K562 (cell line): ENCODE measurements around the gene ARSK. TPM values are rescaled to one million over a fixed set of nuclear protein-coding genes. Genes with fewer than 3 reads are reported as not detected.

ENCODE experiments used
- ATAC-seq: fragments of 200-7000 bp; cut with Tn5 transposase; 3 replicates; pipeline ENCODE4 v1.9.1; 2020; ENCODE audit warnings: moderate library complexity
- BruUV-seq: library from RNA; stranded (reverse); fragments of 400-500 nt; replicated peaks from 2 replicates; lab custom pipeline; 2021; lab: Mats Ljungman, UMichigan
- CTCF ChIA-PET: fragments of 300-600 bp; formaldehyde crosslinking; extraction: SDS; loops from one replicate; lab custom pipeline; 2021; ENCODE audit warnings: low intra/inter-chr PET ratio; lab: Yijun Ruan, JAX
- POLR2A ChIA-PET: fragments of 300-600, 350-650 bp; sonication (Branson Sonifier 250); formaldehyde crosslinking; extraction: SDS; loops from one replicate; lab custom pipeline; 2021; ENCODE audit warnings: antibody characterized with exemption, inconsistent platforms; lab: Yijun Ruan, JAX
- DNase-seq, 4 experiments: peaks; one replicate each; pipeline versions ENCODE4 v3.0.0 to v3.0.0-alpha.2; 2011 to 2018; ENCODE audit warnings: low spot score in 3 of 4, mixed read lengths in 3 of 4; ENCODE audit errors: extremely low read depth in 1 of 4
- FAIRE-seq: peaks from 2 replicates; lab custom pipeline; 2011; peaks lifted over from hg19 to GRCh38; lab: Jason Lieb, UNC
- H2AFZ ChIP-seq: 2 replicates; pipeline ENCODE4 v1.6.0; 2011; ENCODE audit warnings: low read depth, low read length, control low read depth, inconsistent platforms
- H3K27ac ChIP-seq: fragments of 200-600 bp; 3 replicates; pipeline ENCODE4 v1.8.0; 2011; ENCODE audit warnings: low read depth, mild to moderate bottlenecking, control low read depth, inconsistent platforms, low read length, moderate library complexity, mixed read lengths; ENCODE audit errors: extremely low read depth
- H3K27me3 ChIP-seq, 2 experiments: fragments of 300-600 bp in 1 of 2; 2 replicates in 1 of 2; 3 replicates in 1 of 2; pipeline versions ENCODE4 v1.6.0 to v1.8.0; 2011; ENCODE audit warnings: inconsistent platforms in 2 of 2, low read length in 2 of 2, mild to moderate bottlenecking in 1 of 2, mixed read lengths in 1 of 2, moderate library complexity in 1 of 2; ENCODE audit not compliant: control insufficient read depth in 2 of 2, insufficient read depth in 2 of 2
- H3K36me3 ChIP-seq: fragments of 300-600 bp; 3 replicates; pipeline ENCODE4 v1.8.0; 2011; ENCODE audit warnings: mild to moderate bottlenecking, low read length, inconsistent platforms; ENCODE audit not compliant: control insufficient read depth, insufficient read depth
- H3K4me1 ChIP-seq, 2 experiments: fragments of 200-600 bp in 1 of 2; replicated peaks in 1 of 2; 2 replicates in 1 of 2; 3 replicates in 1 of 2; pipeline versions ENCODE4 v1.5.1 to v1.8.0; 2011; ENCODE audit warnings: inconsistent platforms in 2 of 2, low read length in 2 of 2, mild to moderate bottlenecking in 1 of 2, mixed read lengths in 1 of 2, moderate library complexity in 1 of 2; ENCODE audit not compliant: control insufficient read depth in 2 of 2, insufficient read depth in 2 of 2
- H3K4me2 ChIP-seq: 2 replicates; pipeline ENCODE4 v1.6.1; 2011; ENCODE audit warnings: low read length, control low read depth, inconsistent platforms, mixed read lengths; ENCODE audit not compliant: insufficient read depth
- H3K4me3 ChIP-seq: fragments of 200-600 bp; sonication (generic), shearing (Covaris generic); 2 replicates; pipeline ENCODE4 v1.5.1; 2016; ENCODE audit warnings: control low read depth, inconsistent platforms
- H3K79me2 ChIP-seq: fragments of 200-600 bp; 3 replicates; pipeline ENCODE4 v1.8.0; 2011; ENCODE audit warnings: low read length, inconsistent platforms; ENCODE audit not compliant: control insufficient read depth, insufficient read depth
- H3K9ac ChIP-seq, 2 experiments: 2 replicates each; pipeline versions ENCODE4 v1.6.0 to v1.6.1; 2011; ENCODE audit warnings: low read depth in 2 of 2, low read length in 2 of 2, control low read depth in 1 of 2, inconsistent platforms in 1 of 2, mild to moderate bottlenecking in 1 of 2, mixed read lengths in 1 of 2; ENCODE audit not compliant: insufficient read depth in 1 of 2
- H3K9me1 ChIP-seq: one replicate; pipeline ENCODE4 v1.6.0; 2011; ENCODE audit warnings: inconsistent platforms, mild to moderate bottlenecking, low read length, moderate library complexity; ENCODE audit not compliant: control insufficient read depth, insufficient read depth
- H3K9me3 ChIP-seq: replicated peaks from 2 replicates; pipeline ENCODE4 v1.5.1; 2011; ENCODE audit warnings: low read depth, low read length, inconsistent platforms; ENCODE audit not compliant: control insufficient read depth, insufficient read depth
- H4K20me1 ChIP-seq: replicated peaks from 2 replicates; pipeline ENCODE4 v1.6.1; 2011; ENCODE audit warnings: low read length, inconsistent platforms, mixed read lengths; ENCODE audit not compliant: control insufficient read depth, insufficient read depth
- ERF ChIP-seq: fragments of 450-650 bp; formaldehyde crosslinking; IDR thresholded peaks from 2 replicates; pipeline ENCODE4 v1.4.0; 2020; ENCODE audit warnings: mild to moderate bottlenecking, mixed read lengths
- FUS ChIP-seq: fragments of 200-400 bp; formaldehyde crosslinking; optimal IDR thresholded peaks from 2 replicates; pipeline ENCODE3; 2017; ENCODE audit warnings: low read depth, low read length
- GATA2 ChIP-seq: sonication (generic); formaldehyde crosslinking; IDR thresholded peaks from 2 replicates; pipeline ENCODE4 v1.4.0; 2020; ENCODE audit warnings: mild to moderate bottlenecking, missing genetic modification reagents
- HNRNPUL1 ChIP-seq: fragments of 200-400 bp; formaldehyde crosslinking; IDR thresholded peaks from 2 replicates; pipeline ENCODE4 v1.6.1; 2017; ENCODE audit warnings: low read length
- KAT7 ChIP-seq: sonication (generic); formaldehyde crosslinking; IDR thresholded peaks from 2 replicates; pipeline ENCODE4 v1.8.0; 2022; ENCODE audit warnings: missing genetic modification reagents, mild to moderate bottlenecking, borderline replicate concordance
- ZNF668 ChIP-seq: fragments of 250-450 bp; sonication (Bioruptor Pico); IDR thresholded peaks from 2 replicates; pipeline ENCODE4 v1.8.0; 2022; ENCODE audit warnings: mild to moderate bottlenecking, inconsistent platforms
- WGBS: fragments of 100-300 bp; shearing (Covaris generic); methylation state at CpG from one replicate; pipeline ENCODE4 v1.1.6; 2016; ENCODE audit warnings: low coverage, mixed read lengths; ENCODE audit not compliant: insufficient coverage; ENCODE audit errors: missing lambda C conversion rate; 5-methylcytosine and 5-hydroxymethylcytosine counted together
- in situ Hi-C: fragments of 300-500 bp; cut with MboI; formaldehyde crosslinking; loops from 4 replicates; pipeline ENCODE4 v1.15.0; 2018; ENCODE audit warnings: inconsistent platforms, mixed read lengths
- intact Hi-C: fragments of 100-400 bp; cut with micrococcal nuclease; formaldehyde crosslinking; loops from 2 replicates; pipeline ENCODE4 v1.14.2; 2022
- polyA plus RNA-seq, 8 experiments: library from polyadenylated mRNA; depleted of rRNA in 4 of 8; stranded (reverse) in 5 of 8; unstranded in 3 of 8; fragments of >200 nt; fragmentation: Nextera tagmentation in 2 of 8; fragmentation: Illumina TruSeq in 1 of 8; extraction: Ambion mirVana in 2 of 8; extraction: Trizol in 1 of 8; gene quantifications; 2 replicates each; pipeline versions ENCODE4 v1.2.1 to v1.2.3, GENCODE V29; 2011 to 2014; ENCODE audit warnings: inconsistent platforms in 1 of 8, missing spikeins in 1 of 8
- total RNA-seq, 7 experiments: library from RNA; depleted of rRNA in 6 of 7; stranded (reverse); fragments of >200 nt in 6 of 7; fragmentation: Illumina TruSeq in 2 of 7; extraction: Trizol in 2 of 7; gene quantifications; 2 replicates each; pipeline versions ENCODE4 v1.2.1 to v1.2.3, GENCODE V29; 2011 to 2021; ENCODE audit warnings: low replicate concordance in 1 of 7
- TF ChIP-seq, protein P1 (sequence below): fragments of 250-450 bp; sonication (Bioruptor Pico); IDR thresholded peaks from 2 replicates; pipeline ENCODE4 v1.8.0; 2022; ENCODE audit warnings: moderate library complexity, mild to moderate bottlenecking, inconsistent platforms
- TF ChIP-seq, protein P2 (sequence below), 2 experiments: fragments of 450-650 bp; IDR thresholded peaks; 2 replicates each; pipeline ENCODE4 v1.6.1; 2016

ARSK gene
- total and polyA plus RNA-seq, 9 of the 15 experiments (the other 6 are each of a cell fraction or from before 2014, with no cell fraction given), result 2.7 to 9.4 (median 7.1) TPM

DNA sequence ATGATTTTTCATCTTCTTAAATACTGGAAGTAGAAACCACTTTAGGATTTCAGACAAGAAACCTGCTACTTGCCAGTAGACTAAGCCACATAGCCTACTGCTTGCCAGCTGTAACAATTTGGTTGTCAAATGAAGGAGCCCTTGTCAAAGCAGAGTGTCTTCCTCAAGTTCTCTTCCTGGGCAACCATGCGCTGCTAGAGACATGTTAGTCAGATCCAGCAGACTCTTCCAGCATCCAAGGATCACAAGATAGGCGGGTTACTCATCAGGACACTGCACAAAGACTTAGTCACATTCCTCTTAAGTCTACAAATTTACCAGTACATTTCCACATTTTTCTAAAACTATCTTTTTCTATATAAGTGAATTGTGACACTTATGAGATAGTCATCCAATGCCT, 24.5 kb upstream of the ARSK start:
- intact Hi-C loops, result no loop called here
- no peak for FAIRE-seq
- TF ChIP-seq HNRNPUL1 (no peak), GATA2 (CRISPR knock-in tag) (no peak), ZNF668 (CRISPR knock-in tag) (no peak), ERF (CRISPR knock-in tag) (no peak), KAT7 (CRISPR knock-in tag) (no peak), FUS (no peak)
- TF ChIP-seq, protein P1, sequence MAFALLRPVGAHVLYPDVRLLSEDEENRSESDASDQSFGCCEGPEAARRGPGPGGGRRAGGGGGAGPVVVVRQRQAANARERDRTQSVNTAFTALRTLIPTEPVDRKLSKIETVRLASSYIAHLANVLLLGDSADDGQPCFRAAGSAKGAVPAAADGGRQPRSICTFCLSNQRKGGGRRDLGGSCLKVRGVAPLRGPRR, result no peak
- TF ChIP-seq, protein P2, sequence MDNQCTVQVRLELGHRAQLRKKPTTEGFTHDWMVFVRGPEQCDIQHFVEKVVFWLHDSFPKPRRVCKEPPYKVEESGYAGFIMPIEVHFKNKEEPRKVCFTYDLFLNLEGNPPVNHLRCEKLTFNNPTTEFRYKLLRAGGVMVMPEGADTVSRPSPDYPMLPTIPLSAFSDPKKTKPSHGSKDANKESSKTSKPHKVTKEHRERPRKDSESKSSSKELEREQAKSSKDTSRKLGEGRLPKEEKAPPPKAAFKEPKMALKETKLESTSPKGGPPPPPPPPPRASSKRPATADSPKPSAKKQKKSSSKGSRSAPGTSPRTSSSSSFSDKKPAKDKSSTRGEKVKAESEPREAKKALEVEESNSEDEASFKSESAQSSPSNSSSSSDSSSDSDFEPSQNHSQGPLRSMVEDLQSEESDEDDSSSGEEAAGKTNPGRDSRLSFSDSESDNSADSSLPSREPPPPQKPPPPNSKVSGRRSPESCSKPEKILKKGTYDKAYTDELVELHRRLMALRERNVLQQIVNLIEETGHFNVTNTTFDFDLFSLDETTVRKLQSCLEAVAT (IDR thresholded peaks at IDR 0.05), result no peak
- TF ChIP-seq, all 486 proteins: peak for 0
- Histone ChIP-seq H3K9me3 (no peaks in the 10 kb centered on the region), H3K9ac (no peak overlapping the region), H3K36me3 (peaks cover 72% of the 10 kb centered on the region), H3K4me2 (no peak overlapping the region), H4K20me1 (no peaks in the 10 kb centered on the region), H3K9me1 (no peaks in the 10 kb centered on the region), H2AFZ (no peak overlapping the region), H3K4me1 (no peaks in the 10 kb centered on the region), H3K27ac (no peak overlapping the region), H3K27me3 (no peaks in the 10 kb centered on the region), H3K4me3 (no peak overlapping the region), H3K79me2 (no peaks in the 10 kb centered on the region)
- DNase-seq, result no peak
- 100% methylated on average over 2 of the region's 2 CpGs for WGBS
- CTCF ChIA-PET, result no interaction called here
- in situ Hi-C loops, result no loop called here
- BruUV-seq, result no TSS peak
- no peak for ATAC-seq
- POLR2A ChIA-PET, result no interaction called here
